OCI-LY7 (cell line): ENCODE data around the gene POC1B. TPM values are rescaled to one million over a fixed set of nuclear protein-coding genes. Genes with fewer than 3 reads are reported as not detected.

Experiments used
- BruUV-seq: library from RNA; stranded (reverse); fragments of 400-500 nt; replicated peaks from 2 replicates; lab custom pipeline; 2021; lab: Mats Ljungman, UMichigan
- CTCF ChIA-PET: fragments of 300-600 bp; sonication (Branson Sonifier 250); formaldehyde crosslinking; loops from one replicate; lab custom pipeline; 2022; ENCODE audit warnings: antibody characterized with exemption; ENCODE audit not compliant: unreplicated experiment; lab: Charles Lee
- POLR2A ChIA-PET: fragments of 300-600 bp; sonication (Branson Sonifier 250); formaldehyde crosslinking; loops from one replicate; lab custom pipeline; 2022; ENCODE audit warnings: antibody characterized with exemption; lab: Charles Lee
- DNase-seq: peaks from one replicate; pipeline ENCODE4 v3.0.0-alpha.2; 2015; ENCODE audit warnings: low spot score
- H2AFZ ChIP-seq: fragments of 200-600 bp; sonication (generic), shearing (Covaris generic); 2 replicates; pipeline ENCODE4 v1.6.1; 2014; ENCODE audit warnings: mild to moderate bottlenecking, antibody characterized with exemption, low read length, moderate library complexity
- H3K27ac ChIP-seq: fragments of 200-600 bp; sonication (generic); 2 replicates; pipeline ENCODE4 v1.5.1; 2014; ENCODE audit warnings: mixed run types, low read depth, mild to moderate bottlenecking, moderate library complexity, low read length, inconsistent platforms; ENCODE audit not compliant: poor library complexity, severe bottlenecking
- H3K36me3 ChIP-seq: fragments of 200-600 bp; sonication (generic); 2 replicates; pipeline ENCODE4 v1.6.1; 2014; ENCODE audit warnings: mild to moderate bottlenecking, antibody characterized with exemption, low read length, moderate library complexity, mixed read lengths; ENCODE audit not compliant: insufficient read depth
- H3K4me1 ChIP-seq: fragments of 200-600 bp; sonication (generic); 2 replicates; pipeline ENCODE4 v1.5.1; 2014; ENCODE audit warnings: mild to moderate bottlenecking, low read length; ENCODE audit not compliant: insufficient read depth, poor library complexity, severe bottlenecking
- H3K4me2 ChIP-seq: fragments of 200-600 bp; sonication (generic); 2 replicates; pipeline ENCODE4 v1.6.1; 2014; ENCODE audit warnings: mild to moderate bottlenecking, low read length
- H3K4me3 ChIP-seq: fragments of 200-600 bp; sonication (generic); 2 replicates; pipeline ENCODE4 v1.5.1; 2014; ENCODE audit warnings: mild to moderate bottlenecking, low read depth, low read length; ENCODE audit not compliant: poor library complexity, severe bottlenecking
- H3K79me2 ChIP-seq: fragments of 200-600 bp; sonication (generic); 2 replicates; pipeline ENCODE4 v1.6.1; 2016; ENCODE audit warnings: low read depth, mild to moderate bottlenecking, low read length, moderate library complexity, mixed read lengths; ENCODE audit not compliant: insufficient read depth
- H3K9me2 ChIP-seq: fragments of 200-600 bp; sonication (generic); 2 replicates; pipeline ENCODE4 v1.6.1; 2016; ENCODE audit warnings: mild to moderate bottlenecking, low read length, mixed read lengths; ENCODE audit not compliant: insufficient read depth
- H3K9me3 ChIP-seq: fragments of 200-600 bp; sonication (generic); 2 replicates; pipeline ENCODE4 v1.6.1; 2014; ENCODE audit warnings: mild to moderate bottlenecking, mixed run types, low read length, mixed read lengths
- H4K20me1 ChIP-seq: fragments of 200-600 bp; sonication (generic); 2 replicates; pipeline ENCODE4 v1.6.1; 2014; ENCODE audit warnings: mild to moderate bottlenecking, antibody characterized with exemption, low read length, moderate library complexity, mixed read lengths; ENCODE audit not compliant: insufficient read depth
- CTCF ChIP-seq: fragments of 200-600 bp; sonication (generic); conservative IDR thresholded peaks from 2 replicates; pipeline ENCODE4 v1.5.1; 2014; ENCODE audit warnings: mild to moderate bottlenecking, antibody characterized with exemption, low read length, moderate library complexity, mixed read lengths
- EZH2phosphoT487 ChIP-seq: fragments of 200-600 bp; sonication (generic); IDR thresholded peaks from 2 replicates; pipeline ENCODE4 v1.6.1; 2018; ENCODE audit warnings: low read depth, borderline replicate concordance, mild to moderate bottlenecking, mixed run types, antibody characterized with exemption, low read length, moderate library complexity, mixed read lengths
- intact Hi-C: fragments of 100-400 bp; cut with micrococcal nuclease; formaldehyde crosslinking; loops from one replicate; pipeline ENCODE4 v1.10.0; 2022; ENCODE audit not compliant: unreplicated experiment
- total RNA-seq, 2 experiments: library from RNA; depleted of rRNA in 1 of 2; stranded (reverse); fragments of >200 nt in 1 of 2; shearing (Covaris generic) in 1 of 2; gene quantifications; 2 replicates each; pipeline ENCODE4 v1.2.3, GENCODE V29; 2014 to 2022

Gene POC1B
- total RNA-seq, 2 experiments from 2014 or later = 28.9 to 30.9 TPM

- Histone ChIP-seq H4K20me1 (no peaks in the 10 kb centered on the region), H3K9me3 (no peaks in the 10 kb centered on the region), H3K4me3 (no peak overlapping the region), H3K27ac (no peak overlapping the region), H3K36me3 (no peaks in the 10 kb centered on the region), H3K4me2 (no peak overlapping the region), H3K4me1 (no peaks in the 10 kb centered on the region), H2AFZ (no peak overlapping the region), H3K9me2 (no peaks in the 10 kb centered on the region), H3K79me2 (no peaks in the 10 kb centered on the region)
- BruUV-seq = no TSS peak
- ChIA-PET POLR2A (interaction anchor here (1.0 to 1.2 kb wide), 2 partner anchors 92 to 203 kb away, joined by 3 read pairs; no protein-coding TSS in a partner anchor), CTCF (no interaction called here)
- no peak for DNase-seq
- no peak for TF ChIP-seq CTCF
- TF ChIP-seq EZH2phosphoT487 = no peak
- intact Hi-C loops = no loop called here
These were observed 109.6 kb downstream of the POC1B start for GRCh38 chr12:89416049-89416792.

- CTCF ChIA-PET = no interaction called here
- no peak overlapping the region for H3K27ac ChIP-seq
- no TSS peak for BruUV-seq
- H3K4me1 ChIP-seq = no peaks in the 10 kb centered on the region
- H3K4me2 ChIP-seq = no peak overlapping the region
- no peaks in the 10 kb centered on the region for H3K9me3 ChIP-seq
- no peak for DNase-seq
- no peaks in the 10 kb centered on the region for H3K79me2 ChIP-seq
- no peaks in the 10 kb centered on the region for H4K20me1 ChIP-seq
- H3K9me2 ChIP-seq = no peaks in the 10 kb centered on the region
- POLR2A ChIA-PET = no interaction called here
- no peak overlapping the region for H3K4me3 ChIP-seq
- intact Hi-C loops = no loop called here
- no peak overlapping the region for H2AFZ ChIP-seq
- no peaks in the 10 kb centered on the region for H3K36me3 ChIP-seq
- TF ChIP-seq CTCF (no peak), EZH2phosphoT487 (no peak)
These were observed 111.0 kb downstream of the POC1B start for GRCh38 chr12:89414851-89415250.

- Histone ChIP-seq H3K4me1 (no peaks in the 10 kb centered on the region), H3K27ac (no peak overlapping the region), H3K4me3 (no peak overlapping the region), H4K20me1 (no peaks in the 10 kb centered on the region), H3K79me2 (no peaks in the 10 kb centered on the region), H3K4me2 (no peak overlapping the region), H3K9me3 (no peaks in the 10 kb centered on the region), H3K36me3 (no peaks in the 10 kb centered on the region), H2AFZ (no peak overlapping the region), H3K9me2 (no peaks in the 10 kb centered on the region)
- DNase-seq = no peak
- POLR2A ChIA-PET = no interaction called here
- intact Hi-C loops = no loop called here
- no TSS peak for BruUV-seq
- no peak for TF ChIP-seq CTCF
- no peak for TF ChIP-seq EZH2phosphoT487
- CTCF ChIA-PET = no interaction called here
These were observed 111.5 kb downstream of the POC1B start for GRCh38 chr12:89414322-89414721.
